A673 (cell line): Measurements from ENCODE around the gene H6PD.

Experiments
- CTCF ChIP-seq: fragments of 300-800, 200-600 bp; sonication (generic); conservative IDR thresholded peaks from 2 replicates; pipeline ENCODE4 v1.5.1; 2017; ENCODE audit warnings: low read depth, mild to moderate bottlenecking, antibody characterized with exemption, low read length, moderate library complexity, mixed read lengths
- EZH2 ChIP-seq: fragments of 200-600 bp; sonication (generic); IDR thresholded peaks from 2 replicates; pipeline ENCODE4 v1.6.1; 2017; ENCODE audit warnings: borderline replicate concordance, low read depth, mild to moderate bottlenecking, mixed read lengths, antibody characterized with exemption, low read length; ENCODE audit not compliant: poor library complexity, severe bottlenecking

- no peak for TF ChIP-seq CTCF
- TF ChIP-seq EZH2: no peak
Observed at GRCh38 chr1:9197186-9198099, 37.1 kb upstream of the H6PD start.
